SK-N-SH (cell line): ENCODE results near the gene GTSF1L. TPM values are rescaled to one million over a fixed set of nuclear protein-coding genes. Genes with fewer than 3 reads are reported as not detected.

Source experiments
- CTCF ChIA-PET: fragments of 300-600, 350-600 bp; formaldehyde crosslinking; extraction: SDS; loops from one replicate; lab custom pipeline; 2021; lab: Yijun Ruan, JAX
- POLR2A ChIA-PET: fragments of 350-600 bp; sonication (Branson Sonifier 250); formaldehyde crosslinking; extraction: SDS; loops from one replicate; lab custom pipeline; 2020; ENCODE audit warnings: antibody characterized with exemption, inconsistent platforms; lab: Yijun Ruan, JAX
- DNase-seq: peaks from one replicate; pipeline ENCODE4 v3.0.0; 2012
- H2AFZ ChIP-seq: fragments of 200-600 bp; sonication (generic); 2 replicates; pipeline ENCODE4 v1.8.1; 2016; ENCODE audit warnings: antibody characterized with exemption, mild to moderate bottlenecking, low read depth
- H3F3A ChIP-seq: fragments of 200-600 bp; sonication (generic); replicated peaks from 2 replicates; pipeline ENCODE3; 2016; ENCODE audit warnings: antibody characterized with exemption, mild to moderate bottlenecking; ENCODE audit not compliant: insufficient read depth
- H3K27ac ChIP-seq, 2 experiments: fragments of 200-500 bp in 1 of 2; fragments of 200-600 bp in 1 of 2; sonication (Bioruptor generic) in 1 of 2; sonication (generic), shearing (Covaris generic) in 1 of 2; 2 replicates each; pipeline versions ENCODE4 v1.5.1 to v1.6.1; 2014 to 2016; ENCODE audit warnings: low read depth in 2 of 2, inconsistent platforms in 1 of 2, low read length in 1 of 2, mild to moderate bottlenecking in 1 of 2, mixed read lengths in 1 of 2
- H3K27me3 ChIP-seq: fragments of 200-600 bp; sonication (generic), shearing (Covaris generic); 2 replicates; pipeline ENCODE4 v1.6.1; 2016; ENCODE audit warnings: mixed run types; ENCODE audit not compliant: insufficient read depth
- H3K36me3 ChIP-seq, 2 experiments: fragments of 200-500 bp in 1 of 2; fragments of 200-600 bp in 1 of 2; sonication (Bioruptor generic) in 1 of 2; sonication (generic) in 1 of 2; replicated peaks in 1 of 2; 2 replicates each; pipeline versions ENCODE3 to v1.5.1; 2014 to 2016; ENCODE audit warnings: low read length in 1 of 2, mild to moderate bottlenecking in 1 of 2; ENCODE audit not compliant: insufficient read depth in 2 of 2, control insufficient read depth in 1 of 2
- H3K4me1 ChIP-seq, 2 experiments: fragments of 200-500 bp in 1 of 2; fragments of 200-600 bp in 1 of 2; sonication (Bioruptor generic) in 1 of 2; sonication (generic), shearing (Covaris generic) in 1 of 2; 2 replicates each; pipeline versions ENCODE4 v1.5.1 to v1.6.1; 2014 to 2016; ENCODE audit warnings: low read depth in 1 of 2, low read length in 1 of 2, mixed run types in 1 of 2; ENCODE audit not compliant: insufficient read depth in 2 of 2, control insufficient read depth in 1 of 2
- H3K4me2 ChIP-seq: fragments of 200-600 bp; sonication (generic), shearing (Covaris generic); 2 replicates; pipeline ENCODE4 v1.6.1; 2017; ENCODE audit warnings: mixed run types
- H3K4me3 ChIP-seq, 2 experiments: fragments of 200-500 bp in 1 of 2; fragments of 200-600 bp in 1 of 2; sonication (Bioruptor generic) in 1 of 2; sonication (generic), shearing (Covaris generic) in 1 of 2; 2 replicates each; pipeline versions ENCODE4 v1.5.1 to v1.8.1; 2014 to 2016; ENCODE audit warnings: low read depth in 2 of 2, inconsistent platforms in 1 of 2, low read length in 1 of 2, mild to moderate bottlenecking in 1 of 2, mixed read lengths in 1 of 2, moderate library complexity in 1 of 2
- H3K79me2 ChIP-seq: fragments of 200-600 bp; sonication (generic); 2 replicates; pipeline ENCODE4 v1.8.1; 2017; ENCODE audit warnings: mild to moderate bottlenecking; ENCODE audit not compliant: insufficient read depth
- H3K9ac ChIP-seq: fragments of 200-600 bp; sonication (generic); 2 replicates; pipeline ENCODE4 v1.6.1; 2017; ENCODE audit warnings: mixed run types
- H3K9me2 ChIP-seq: fragments of 200-600 bp; sonication (generic); 2 replicates; pipeline ENCODE4 v1.6.1; 2017; ENCODE audit warnings: mixed run types
- H3K9me3 ChIP-seq: fragments of 200-600 bp; sonication (generic); 2 replicates; pipeline ENCODE4 v1.6.1; 2017; ENCODE audit warnings: mixed run types, mild to moderate bottlenecking, moderate library complexity
- H4K20me1 ChIP-seq: fragments of 200-600 bp; sonication (generic); 2 replicates; pipeline ENCODE4 v1.6.1; 2017; ENCODE audit warnings: mild to moderate bottlenecking, mixed run types; ENCODE audit not compliant: insufficient read depth
- CHD2 ChIP-seq: fragments of 150-350 bp; IDR thresholded peaks from 2 replicates; pipeline ENCODE4 v1.6.1; 2018; ENCODE audit warnings: low read length; ENCODE audit not compliant: partially characterized antibody
- CTCF ChIP-seq: fragments of 200-600 bp; sonication (generic); IDR thresholded peaks from 2 replicates; pipeline ENCODE4 v1.6.1; 2017; ENCODE audit warnings: antibody characterized with exemption, mild to moderate bottlenecking, moderate library complexity
- EP300 ChIP-seq, 2 experiments: IDR thresholded peaks; 2 replicates each; pipeline versions ENCODE4 v1.4.0 to v1.6.1; 2012; ENCODE audit warnings: borderline replicate concordance in 1 of 2, low read depth in 1 of 2, low read length in 1 of 2
- EZH2phosphoT487 ChIP-seq: fragments of 200-600 bp; sonication (generic); IDR thresholded peaks from 2 replicates; pipeline ENCODE4 v1.6.1; 2017; ENCODE audit warnings: low read depth, mixed run types, mild to moderate bottlenecking, antibody characterized with exemption, moderate library complexity, borderline replicate concordance
- FOXM1 ChIP-seq: IDR thresholded peaks from 2 replicates; pipeline ENCODE4 v1.4.0; 2012; ENCODE audit warnings: low read depth, mild to moderate bottlenecking
- GATA2 ChIP-seq: sonication (generic); formaldehyde crosslinking; IDR thresholded peaks from 2 replicates; pipeline ENCODE4 v1.5.0; 2020; ENCODE audit warnings: mild to moderate bottlenecking, missing genetic modification reagents
- IRF3 ChIP-seq: fragments of 150-350 bp; IDR thresholded peaks from 2 replicates; pipeline ENCODE4 v1.6.1; 2016; ENCODE audit warnings: mild to moderate bottlenecking, low read depth, low read length
- MAX ChIP-seq: IDR thresholded peaks from 2 replicates; pipeline ENCODE4 v1.4.0; 2012; ENCODE audit warnings: low read depth
- MEF2A ChIP-seq: IDR thresholded peaks from 2 replicates; pipeline ENCODE4 v1.4.0; 2012; ENCODE audit warnings: low read depth, borderline replicate concordance
- NRF1 ChIP-seq: IDR thresholded peaks from 2 replicates; pipeline ENCODE4 v1.6.1; 2012; ENCODE audit warnings: low read depth, mild to moderate bottlenecking, low read length
- POLR2AphosphoS5 ChIP-seq: IDR thresholded peaks from 2 replicates; pipeline ENCODE4 v1.6.1; 2012; ENCODE audit warnings: low read depth, low read length
- RAD21 ChIP-seq: IDR thresholded peaks from 2 replicates; pipeline ENCODE4 v1.6.1; 2012; ENCODE audit warnings: mild to moderate bottlenecking, low read length
- RCOR1 ChIP-seq: fragments of 150-350 bp; IDR thresholded peaks from 2 replicates; pipeline ENCODE4 v1.6.1; 2017; ENCODE audit warnings: antibody characterized with exemption, low read length
- REST ChIP-seq: IDR thresholded peaks from 2 replicates; pipeline ENCODE4 v1.6.1; 2012; ENCODE audit warnings: mild to moderate bottlenecking, low read depth, low read length, moderate library complexity
- RFX5 ChIP-seq: IDR thresholded peaks from 2 replicates; pipeline ENCODE4 v1.6.1; 2012; ENCODE audit warnings: mild to moderate bottlenecking, improper control_type of control experiment, low read length
- SMC3 ChIP-seq: IDR thresholded peaks from 2 replicates; pipeline ENCODE4 v1.6.1; 2012; ENCODE audit warnings: low read depth, low read length, improper control_type of control experiment
- TAF1 ChIP-seq: IDR thresholded peaks from 2 replicates; pipeline ENCODE4 v1.6.1; 2012; ENCODE audit warnings: low read depth, mild to moderate bottlenecking, low read length, moderate library complexity, borderline replicate concordance
- TEAD4 ChIP-seq: IDR thresholded peaks from 2 replicates; pipeline ENCODE4 v1.4.0; 2012; ENCODE audit warnings: mild to moderate bottlenecking, borderline replicate concordance; ENCODE audit not compliant: insufficient read depth
- YY1 ChIP-seq: IDR thresholded peaks from 2 replicates; pipeline ENCODE4 v1.4.0; 2012; ENCODE audit warnings: low read depth, mild to moderate bottlenecking
- WGBS: methylation state at CpG from one replicate; pipeline ENCODE4 v1.1.6; 2017; ENCODE audit warnings: low lambda C conversion rate; 5-methylcytosine and 5-hydroxymethylcytosine counted together
- polyA plus RNA-seq, 3 experiments: library from polyadenylated mRNA; depleted of rRNA; stranded (reverse); fragments of >200 nt; gene quantifications; 2 replicates each; pipeline ENCODE4 v1.2.3, GENCODE V29; 2012

GTSF1L gene
- polyA plus RNA-seq, 1 of the 3 experiments (the other 2 are of a cell fraction): not detected

GRCh38 chr20:43702502-43702901 lies 24.3 kb downstream of the GTSF1L start (continued):
- no peak for TF ChIP-seq REST
- TF ChIP-seq, all 33 proteins: peak for 0

GRCh38 chr20:43700627-43701026 lies 26.2 kb downstream of the GTSF1L start:
- Histone ChIP-seq H3K4me2 (no peak overlapping the region), H2AFZ (no peak overlapping the region), H3K9me2 (no peaks in the 10 kb centered on the region), H3K27ac (no peak overlapping the region), H4K20me1 (no peaks in the 10 kb centered on the region), H3K9ac (no peak overlapping the region), H3F3A (no peaks in the 10 kb centered on the region), H3K27me3 (no peaks in the 10 kb centered on the region), H3K9me3 (no peaks in the 10 kb centered on the region), H3K4me3 (no peak overlapping the region), H3K4me1 (no peaks in the 10 kb centered on the region), H3K36me3 (peaks cover 0 to 5% of the 10 kb centered on the region in 2 experiments), H3K79me2 (no peaks in the 10 kb centered on the region)
- CTCF ChIA-PET: interaction anchor here (1.5 to 3.1 kb wide), 2 partner anchors 8 to 163 kb away, joined by 6 to 17 read pairs; no protein-coding TSS in a partner anchor
- no peak for DNase-seq
- POLR2A ChIA-PET: no interaction called here
- 94% methylated on average over 6 of the region's 8 CpGs for WGBS
- no peak for TF ChIP-seq RCOR1
- no peak for TF ChIP-seq POLR2AphosphoS5
- no peak for TF ChIP-seq EZH2phosphoT487

- 86% methylated on average over 6 of the region's 8 CpGs for WGBS
- Histone ChIP-seq H3K4me1 (no peaks in the 10 kb centered on the region), H3K79me2 (no peaks in the 10 kb centered on the region), H4K20me1 (no peaks in the 10 kb centered on the region), H3K27me3 (no peaks in the 10 kb centered on the region), H3K9me3 (no peaks in the 10 kb centered on the region), H3K9ac (no peak overlapping the region), H3K9me2 (no peaks in the 10 kb centered on the region), H3K4me2 (no peak overlapping the region), H3K4me3 (no peak overlapping the region), H3K27ac (no peak overlapping the region), H3F3A (no peaks in the 10 kb centered on the region), H2AFZ (no peak overlapping the region), H3K36me3 (peaks cover 0 to 5% of the 10 kb centered on the region in 2 experiments)
- CTCF ChIA-PET: interaction anchor here (1.5 to 3.1 kb wide), 2 partner anchors 8 to 162 kb away, joined by 6 to 17 read pairs; no protein-coding TSS in a partner anchor
- DNase-seq: no peak
- POLR2A ChIA-PET: no interaction called here
- TF ChIP-seq CTCF (no peak), MAX (no peak), MEF2A (no peak), TEAD4 (no peak), RCOR1 (no peak), GATA2 (CRISPR knock-in tag) (no peak), NRF1 (no peak), IRF3 (no peak), EP300 (IDR thresholded peaks at IDR 0.05; ENCODE audit: borderline replicate concordance in 1 of 2, low read depth in 1 of 2, low read length in 1 of 2) (no peak), FOXM1 (no peak), CHD2 (no peak), TAF1 (no peak), RFX5 (no peak), RAD21 (no peak), YY1 (no peak), SMC3 (no peak)
Measured at GRCh38 chr20:43699941-43700565, 26.7 kb downstream of the GTSF1L start.
